ENCODE results near the gene SCRT2. TPM values are rescaled to one million over a fixed set of nuclear protein-coding genes. Genes with fewer than 3 reads are reported as not detected.

The SCRT2 gene
- polyA plus RNA-seq, 1 donor from 2014 or later: 2.5 TPM

DNA sequence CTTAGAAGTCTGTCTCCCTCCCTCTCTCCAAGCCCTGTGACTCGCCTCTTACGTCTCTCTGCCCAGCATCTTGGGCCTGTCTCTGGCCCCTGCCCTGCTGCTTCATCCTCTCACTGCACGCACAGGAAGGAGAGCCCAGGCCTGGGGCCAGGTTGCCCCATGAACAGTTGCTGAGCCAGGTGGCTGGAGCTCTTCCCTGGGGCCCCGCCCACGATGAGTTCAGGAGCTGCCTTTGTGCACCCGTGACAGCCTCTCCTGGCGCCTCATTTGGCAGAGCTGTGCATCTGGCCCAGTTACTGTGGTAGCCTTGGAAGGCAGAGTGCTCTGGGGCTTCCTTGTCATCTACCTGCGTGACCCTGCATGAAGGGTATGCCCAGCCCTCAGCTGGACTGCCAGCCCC, 48.2 kb upstream of the SCRT2 start:
- H3K79me2 ChIP-seq (replicated peaks; ENCODE audit: insufficient read depth, low read length): no peaks in the 10 kb centered on the region
- no peaks in the 10 kb centered on the region for H4K20me1 ChIP-seq (ENCODE audit: insufficient read depth)
- no peak overlapping the region for H3K4me3 ChIP-seq (ENCODE audit: low read length)
- no peaks in the 10 kb centered on the region for H3K27me3 ChIP-seq (ENCODE audit: insufficient read depth, low read depth, low read length)
- no peaks in the 10 kb centered on the region for H3F3A ChIP-seq (ENCODE audit: insufficient read depth, low read length, poor library complexity, severe bottlenecking)
- H3K9me3 ChIP-seq (ENCODE audit: low read length): no peaks in the 10 kb centered on the region
- no peak overlapping the region for H2AFZ ChIP-seq (ENCODE audit: low read depth, low read length)
- no peak overlapping the region for H3K9ac ChIP-seq (ENCODE audit: low read length)
- TF ChIP-seq MXI1 (conservative IDR thresholded peaks at IDR 0.05; ENCODE audit: poor library complexity, severe bottlenecking) (no peak), SMC3 (conservative IDR thresholded peaks at IDR 0.05; ENCODE audit: poor library complexity) (no peak), TAF1 (IDR thresholded peaks at IDR 0.05; ENCODE audit: low read depth) (no peak), RAD21 (conservative IDR thresholded peaks at IDR 0.05) (no peak), EP300 (conservative IDR thresholded peaks at IDR 0.05; ENCODE audit: poor library complexity, severe bottlenecking) (no peak), POLR2AphosphoS5 (IDR thresholded peaks at IDR 0.05) (no peak), EZH2 (IDR thresholded peaks at IDR 0.05; ENCODE audit: borderline replicate concordance, insufficient read depth, low read length, poor library complexity, severe bottlenecking) (no peak)
- TF ChIP-seq, protein P1, sequence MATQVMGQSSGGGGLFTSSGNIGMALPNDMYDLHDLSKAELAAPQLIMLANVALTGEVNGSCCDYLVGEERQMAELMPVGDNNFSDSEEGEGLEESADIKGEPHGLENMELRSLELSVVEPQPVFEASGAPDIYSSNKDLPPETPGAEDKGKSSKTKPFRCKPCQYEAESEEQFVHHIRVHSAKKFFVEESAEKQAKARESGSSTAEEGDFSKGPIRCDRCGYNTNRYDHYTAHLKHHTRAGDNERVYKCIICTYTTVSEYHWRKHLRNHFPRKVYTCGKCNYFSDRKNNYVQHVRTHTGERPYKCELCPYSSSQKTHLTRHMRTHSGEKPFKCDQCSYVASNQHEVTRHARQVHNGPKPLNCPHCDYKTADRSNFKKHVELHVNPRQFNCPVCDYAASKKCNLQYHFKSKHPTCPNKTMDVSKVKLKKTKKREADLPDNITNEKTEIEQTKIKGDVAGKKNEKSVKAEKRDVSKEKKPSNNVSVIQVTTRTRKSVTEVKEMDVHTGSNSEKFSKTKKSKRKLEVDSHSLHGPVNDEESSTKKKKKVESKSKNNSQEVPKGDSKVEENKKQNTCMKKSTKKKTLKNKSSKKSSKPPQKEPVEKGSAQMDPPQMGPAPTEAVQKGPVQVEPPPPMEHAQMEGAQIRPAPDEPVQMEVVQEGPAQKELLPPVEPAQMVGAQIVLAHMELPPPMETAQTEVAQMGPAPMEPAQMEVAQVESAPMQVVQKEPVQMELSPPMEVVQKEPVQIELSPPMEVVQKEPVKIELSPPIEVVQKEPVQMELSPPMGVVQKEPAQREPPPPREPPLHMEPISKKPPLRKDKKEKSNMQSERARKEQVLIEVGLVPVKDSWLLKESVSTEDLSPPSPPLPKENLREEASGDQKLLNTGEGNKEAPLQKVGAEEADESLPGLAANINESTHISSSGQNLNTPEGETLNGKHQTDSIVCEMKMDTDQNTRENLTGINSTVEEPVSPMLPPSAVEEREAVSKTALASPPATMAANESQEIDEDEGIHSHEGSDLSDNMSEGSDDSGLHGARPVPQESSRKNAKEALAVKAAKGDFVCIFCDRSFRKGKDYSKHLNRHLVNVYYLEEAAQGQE (IDR thresholded peaks at IDR 0.05; ENCODE audit: borderline replicate concordance): no peak
- TF ChIP-seq, protein P2, sequence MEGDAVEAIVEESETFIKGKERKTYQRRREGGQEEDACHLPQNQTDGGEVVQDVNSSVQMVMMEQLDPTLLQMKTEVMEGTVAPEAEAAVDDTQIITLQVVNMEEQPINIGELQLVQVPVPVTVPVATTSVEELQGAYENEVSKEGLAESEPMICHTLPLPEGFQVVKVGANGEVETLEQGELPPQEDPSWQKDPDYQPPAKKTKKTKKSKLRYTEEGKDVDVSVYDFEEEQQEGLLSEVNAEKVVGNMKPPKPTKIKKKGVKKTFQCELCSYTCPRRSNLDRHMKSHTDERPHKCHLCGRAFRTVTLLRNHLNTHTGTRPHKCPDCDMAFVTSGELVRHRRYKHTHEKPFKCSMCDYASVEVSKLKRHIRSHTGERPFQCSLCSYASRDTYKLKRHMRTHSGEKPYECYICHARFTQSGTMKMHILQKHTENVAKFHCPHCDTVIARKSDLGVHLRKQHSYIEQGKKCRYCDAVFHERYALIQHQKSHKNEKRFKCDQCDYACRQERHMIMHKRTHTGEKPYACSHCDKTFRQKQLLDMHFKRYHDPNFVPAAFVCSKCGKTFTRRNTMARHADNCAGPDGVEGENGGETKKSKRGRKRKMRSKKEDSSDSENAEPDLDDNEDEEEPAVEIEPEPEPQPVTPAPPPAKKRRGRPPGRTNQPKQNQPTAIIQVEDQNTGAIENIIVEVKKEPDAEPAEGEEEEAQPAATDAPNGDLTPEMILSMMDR (IDR thresholded peaks at IDR 0.05; ENCODE audit: poor library complexity, severe bottlenecking): no peak
- no peaks in the 10 kb centered on the region for H3K9me2 ChIP-seq (ENCODE audit: insufficient read depth, low read length)
- no peaks in the 10 kb centered on the region for H3K36me3 ChIP-seq (ENCODE audit: insufficient read depth, low read length)
- no peak overlapping the region for H3K27ac ChIP-seq (ENCODE audit: low read length)
- H3K4me2 ChIP-seq (ENCODE audit: low read length): no peak overlapping the region

- Histone ChIP-seq H3K9ac (ENCODE audit: low read length) (no peak overlapping the region), H4K20me1 (ENCODE audit: insufficient read depth) (no peaks in the 10 kb centered on the region), H3K27ac (ENCODE audit: low read length) (no peak overlapping the region), H3K4me2 (ENCODE audit: low read length) (no peak overlapping the region), H3K9me3 (ENCODE audit: low read length) (no peaks in the 10 kb centered on the region), H3K27me3 (ENCODE audit: insufficient read depth, low read depth, low read length) (no peaks in the 10 kb centered on the region), H3K79me2 (replicated peaks; ENCODE audit: insufficient read depth, low read length) (no peaks in the 10 kb centered on the region), H3F3A (ENCODE audit: insufficient read depth, low read length, poor library complexity, severe bottlenecking) (no peaks in the 10 kb centered on the region), H3K36me3 (ENCODE audit: insufficient read depth, low read length) (no peaks in the 10 kb centered on the region), H2AFZ (ENCODE audit: low read depth, low read length) (no peak overlapping the region), H3K4me3 (ENCODE audit: low read length) (no peak overlapping the region), H3K9me2 (ENCODE audit: insufficient read depth, low read length) (no peaks in the 10 kb centered on the region)
- no peak for TF ChIP-seq SMC3 (conservative IDR thresholded peaks at IDR 0.05; ENCODE audit: poor library complexity)
- TF ChIP-seq, protein P1 (IDR thresholded peaks at IDR 0.05; ENCODE audit: borderline replicate concordance): no peak
- TF ChIP-seq, protein P2 (IDR thresholded peaks at IDR 0.05; ENCODE audit: poor library complexity, severe bottlenecking): no peak
- TF ChIP-seq EP300 (conservative IDR thresholded peaks at IDR 0.05; ENCODE audit: poor library complexity, severe bottlenecking): no peak
- TF ChIP-seq EZH2 (IDR thresholded peaks at IDR 0.05; ENCODE audit: borderline replicate concordance, insufficient read depth, low read length, poor library complexity, severe bottlenecking): no peak
These were observed 47.4 kb upstream of the SCRT2 start for GRCh38 chr20:722822-723644.
